SK-MEL-5 (cell line): ENCODE results near the gene BRCA1. TPM values are rescaled to one million over a fixed set of nuclear protein-coding genes. Genes with fewer than 3 reads are reported as not detected.
A peak's percentile ranks its signal among the peaks of the same experiment; 100 is the strongest.

Source experiments
- DNase-seq: peaks from one replicate; pipeline ENCODE4 v3.0.0-alpha.2; 2016; ENCODE audit warnings: low read depth, low spot score
- in situ Hi-C: cut with HindIII; loops from 2 replicates; pipeline ENCODE4 v1.10.0; 2016; ENCODE audit warnings: low sequenced_read_pairs, high pct_unique_total_duplicates, low pct_unique_long_range_greater_than_20kb
- total RNA-seq: library from RNA; depleted of rRNA; stranded (reverse); fragments of >200 nt; shearing (Covaris generic); gene quantifications from 2 replicates; pipeline ENCODE4 v1.2.3, GENCODE V29; 2014

BRCA1 gene
- total RNA-seq, 1 experiment from 2014 or later, result 45.9 TPM

- DNase-seq, result no peak
- in situ Hi-C loops, result no loop called here
Observed at GRCh38 chr17:43034894-43035293, 90.3 kb downstream of the BRCA1 start.

GRCh38 chr17:43033948-43034881 lies 90.9 kb downstream of the BRCA1 start:
- in situ Hi-C loops, result no loop called here
- no peak for DNase-seq

GRCh38 chr17:43031666-43032065 lies 93.5 kb downstream of the BRCA1 start:
- in situ Hi-C loops, result no loop called here
- no peak for DNase-seq

DNA sequence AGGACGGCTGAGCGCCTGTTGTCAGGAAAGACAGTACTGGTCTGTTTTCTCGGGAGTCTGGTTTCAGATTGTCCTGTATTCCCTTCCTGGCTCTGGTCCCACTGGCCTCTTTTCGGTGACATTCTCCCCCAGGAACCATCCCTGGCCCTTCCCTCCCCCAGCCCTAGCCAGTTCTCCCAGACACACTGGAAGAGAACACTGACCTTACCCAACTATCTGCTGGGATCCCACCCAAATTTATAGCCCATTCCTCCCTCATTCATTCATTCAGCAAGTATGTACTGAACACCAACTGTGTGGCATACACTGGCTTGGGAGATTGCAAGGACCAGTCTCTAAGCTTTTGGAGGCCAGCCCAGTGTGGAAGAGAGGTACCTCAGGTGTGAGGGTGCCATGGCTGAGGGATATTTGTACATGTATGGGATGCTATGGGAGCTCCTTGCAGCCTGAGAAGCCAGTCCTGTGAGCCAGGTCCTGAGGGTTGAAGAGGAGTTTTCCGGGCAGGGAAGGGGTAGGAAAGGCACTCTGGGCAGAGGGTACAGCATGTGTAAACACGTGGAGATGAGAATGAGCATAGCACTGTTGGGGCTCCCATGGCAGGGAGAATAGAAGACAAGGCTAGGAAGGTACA lies 94.9 kb downstream of the BRCA1 start:
- in situ Hi-C loops, result no loop called here
- DNase-seq, result no peak

DNA sequence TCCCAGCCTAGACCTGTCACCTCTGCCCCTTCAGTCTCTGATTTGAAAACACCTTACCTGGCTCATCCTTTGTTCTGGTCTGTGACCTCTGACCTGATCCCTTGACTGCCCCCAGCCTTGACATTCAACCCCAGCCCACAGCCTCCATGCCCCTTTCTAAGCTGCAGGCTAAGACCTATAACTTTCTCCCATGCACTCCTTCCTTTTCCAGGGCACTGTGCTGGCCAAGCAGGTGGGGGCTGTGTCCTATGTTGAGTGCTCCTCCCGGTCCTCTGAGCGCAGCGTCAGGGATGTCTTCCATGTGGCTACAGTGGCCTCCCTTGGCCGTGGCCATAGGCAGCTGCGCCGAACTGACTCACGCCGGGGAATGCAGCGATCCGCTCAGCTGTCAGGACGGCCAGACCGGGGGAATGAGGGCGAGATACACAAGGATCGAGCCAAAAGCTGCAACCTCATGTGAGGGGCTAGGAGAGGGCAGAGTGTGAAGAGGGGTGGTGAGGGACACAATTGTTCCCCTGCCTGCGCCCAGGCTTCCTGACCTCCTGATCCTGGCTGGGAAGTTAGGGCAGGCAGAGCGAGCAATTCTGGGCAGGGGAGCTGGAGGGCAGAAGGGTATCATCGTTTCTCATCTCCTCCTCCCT lies 96.8 kb downstream of the BRCA1 start:
- no peak for DNase-seq
- in situ Hi-C loops, result no loop called here

DNA sequence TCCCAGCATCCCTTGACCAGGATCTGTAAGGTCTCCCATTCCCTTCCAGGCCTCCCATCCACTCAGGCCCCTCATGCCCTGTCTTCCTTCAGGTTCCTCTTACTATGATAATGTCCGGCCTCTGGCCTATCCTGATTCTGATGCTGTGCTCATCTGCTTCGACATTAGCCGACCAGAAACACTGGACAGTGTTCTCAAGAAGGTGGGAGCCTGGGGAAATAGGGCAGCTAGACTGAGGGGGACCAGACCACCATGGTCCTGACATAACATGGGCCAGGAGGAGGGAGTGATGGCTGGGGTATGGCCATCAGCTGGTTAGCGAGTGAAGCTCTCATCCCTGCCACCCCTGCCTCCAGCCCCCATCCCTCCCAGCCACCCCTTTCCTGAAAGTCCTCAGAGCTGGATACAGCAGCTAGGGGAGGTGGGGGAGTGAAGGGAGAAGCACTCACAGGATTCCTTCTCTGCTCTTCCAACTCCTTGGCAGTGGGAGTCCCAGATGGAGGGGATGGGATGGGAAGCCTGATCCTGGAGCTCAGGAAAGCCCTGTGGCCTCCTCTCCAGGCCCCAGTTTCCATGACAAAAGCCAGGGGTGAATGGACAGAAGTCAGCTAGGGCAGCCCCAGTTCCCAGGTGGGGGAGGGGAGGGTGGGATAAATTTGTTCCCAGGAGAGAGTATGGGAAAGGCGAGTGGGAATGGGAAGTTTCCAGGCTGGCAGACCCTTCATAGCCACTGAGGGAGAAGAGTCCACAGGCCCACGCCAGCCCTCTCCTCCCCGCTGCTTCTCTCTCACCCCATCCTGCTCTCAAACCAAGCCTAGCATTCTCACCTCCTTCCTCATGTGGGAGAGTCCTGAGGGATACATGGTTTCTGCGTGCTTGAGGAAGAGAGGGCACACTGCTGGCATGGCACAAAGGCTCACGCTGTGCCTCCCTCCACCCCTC lies 97.8 kb downstream of the BRCA1 start:
- in situ Hi-C loops, result no loop called here
- no peak for DNase-seq

DNA sequence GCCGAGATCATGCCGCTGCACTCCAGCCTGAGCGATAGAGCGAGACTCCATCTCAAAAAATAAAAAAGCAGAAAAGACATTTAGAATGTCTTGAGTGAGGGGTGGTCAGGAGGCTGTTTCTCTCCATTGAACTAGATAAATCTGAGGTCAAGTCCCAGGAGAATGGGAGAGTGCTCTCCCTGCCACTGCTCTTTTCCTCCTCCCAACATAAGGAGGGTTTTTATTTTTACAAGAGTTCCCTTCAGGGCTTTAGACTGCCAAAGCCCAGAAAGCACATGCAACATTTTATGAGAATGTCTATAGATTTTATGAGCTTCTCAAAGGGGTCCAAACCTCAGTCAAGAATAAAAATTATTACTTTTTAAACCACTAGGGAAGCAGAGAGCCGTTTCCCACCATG lies 98.6 kb downstream of the BRCA1 start:
- in situ Hi-C loops, result no loop called here
- no peak for DNase-seq

GRCh38 chr17:43025766-43026537 lies 99.2 kb downstream of the BRCA1 start:
- in situ Hi-C loops, result no loop called here
- no peak for DNase-seq

DNA sequence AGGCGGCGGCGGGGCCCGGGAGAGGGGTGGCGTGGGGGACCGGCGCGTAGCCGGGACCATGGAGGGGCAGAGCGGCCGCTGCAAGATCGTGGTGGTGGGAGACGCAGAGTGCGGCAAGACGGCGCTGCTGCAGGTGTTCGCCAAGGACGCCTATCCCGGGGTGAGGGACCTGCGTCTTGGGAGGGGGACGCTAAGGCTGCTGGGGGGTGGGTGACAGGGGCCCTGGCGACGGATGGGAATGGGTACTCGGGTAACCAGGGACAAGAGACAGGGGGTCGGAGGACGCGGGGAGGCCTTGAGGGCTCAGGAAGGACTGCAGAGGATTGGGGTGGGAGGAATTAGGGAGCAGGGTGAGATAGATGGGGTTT lies 99.9 kb downstream of the BRCA1 start:
- DNase-seq, result no peak
- in situ Hi-C loops, result no loop called here

DNA sequence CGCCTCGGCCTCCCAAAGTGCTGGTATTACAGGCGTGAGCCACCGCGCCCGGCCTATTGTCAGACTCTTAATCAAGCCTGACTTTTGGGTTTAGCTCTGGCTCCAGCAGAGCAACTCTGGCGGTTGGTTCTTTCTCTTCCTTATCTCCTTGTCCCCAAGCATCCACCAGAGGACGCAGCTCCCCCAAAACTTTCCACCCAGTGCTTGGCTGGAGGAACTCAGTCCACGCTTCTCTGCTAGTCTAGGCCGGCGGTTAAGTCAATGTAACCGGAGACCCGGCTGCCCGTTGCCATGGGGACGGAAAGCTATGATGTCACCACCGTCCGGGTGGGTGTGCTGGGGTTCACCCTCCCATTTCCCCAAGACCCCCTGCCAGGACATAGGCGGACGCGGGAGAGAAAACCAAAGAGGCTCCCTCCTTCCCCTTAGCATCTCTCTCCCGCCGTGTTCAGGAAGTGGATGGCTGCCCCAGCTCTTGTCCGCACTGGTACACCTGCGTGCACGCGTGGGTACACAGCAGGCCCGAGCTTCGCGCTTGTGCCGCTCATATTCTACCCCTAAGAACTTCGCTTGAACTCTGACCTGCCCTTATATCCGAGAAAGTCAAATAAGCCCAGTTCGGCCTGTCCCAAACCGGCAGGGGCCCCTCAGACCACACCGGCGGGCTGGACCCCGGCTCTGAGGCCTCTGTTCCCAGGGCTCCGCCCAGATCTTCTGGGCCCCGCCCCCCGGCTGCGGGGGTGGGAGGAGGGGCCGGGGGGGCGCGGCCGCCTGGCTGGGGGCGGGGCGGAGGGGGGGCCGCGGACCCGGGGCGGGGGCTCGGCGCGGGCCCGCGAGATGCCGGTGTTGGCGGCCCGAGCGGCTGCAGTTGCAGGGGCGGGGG lies 100.5 kb downstream of the BRCA1 start, which contains the start of gene RND2:
Gene RND2, plus strand, starts transcription at position 825 of the 883 bp plus-strand sequence. CDS start 117 bp downstream, outside the sequence.
- DNase-seq, result peak; percentile 64
- in situ Hi-C loops, result no loop called here

GRCh38 chr17:43021741-43022512 lies 103.2 kb downstream of the BRCA1 start, which contains the start of gene VAT1:
Gene VAT1, minus strand, starts transcription at chr17:43022385. Its CDS starts 63 bp downstream, at chr17:43022322.
- in situ Hi-C loops, result no loop called here
- peak; percentile 84 for DNase-seq

- in situ Hi-C loops, result no loop called here
- peak; percentile 91 for DNase-seq
Observed at GRCh38 chr17:43020789-43021740, 104.1 kb downstream of the BRCA1 start.

- no peak for DNase-seq
- in situ Hi-C loops, result no loop called here
Observed at GRCh38 chr17:43020030-43020621, 105.0 kb downstream of the BRCA1 start.

DNA sequence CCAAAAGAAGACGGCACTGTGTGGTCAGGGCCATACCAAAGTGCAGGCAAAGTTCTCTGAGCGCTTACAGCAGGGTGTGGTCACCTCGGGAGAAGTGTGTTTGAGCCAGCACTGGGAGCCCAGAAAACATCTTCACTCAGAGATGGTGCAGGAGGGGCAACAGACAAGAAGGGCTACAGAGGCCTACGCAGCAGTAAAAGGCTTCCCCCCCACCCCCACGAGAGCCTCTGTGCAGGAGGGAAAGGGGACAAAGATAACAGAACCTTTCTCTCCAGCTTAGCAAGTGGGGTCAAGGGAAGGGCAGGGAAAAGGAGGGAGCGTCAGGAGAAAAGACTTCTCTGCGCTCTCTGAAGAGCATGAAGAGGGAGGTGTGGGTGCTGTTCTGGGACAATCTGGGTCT lies 105.7 kb downstream of the BRCA1 start:
- no peak for DNase-seq
- in situ Hi-C loops, result no loop called here
